ENCODE results near the gene PIGU.
"Not testable (repeated sequence)": the region's sequence is repeated elsewhere in the genome, so short reads cannot be mapped to it uniquely, and the experiment has no call there.

The PIGU gene

GRCh38 chr20:34621036-34621343 lies 55.9 kb downstream of the PIGU start:
- DNase-seq, result no peak

- DNase-seq, result no peak
These were observed 58.2 kb downstream of the PIGU start for GRCh38 chr20:34618676-34619075.

GRCh38 chr20:34616913-34617312 lies 60.0 kb downstream of the PIGU start:
- DNase-seq, result not testable (repeated sequence)

GRCh38 chr20:34615477-34615876 lies 61.4 kb downstream of the PIGU start:
- DNase-seq, result no peak

- not testable (repeated sequence) for DNase-seq
These were observed 64.9 kb downstream of the PIGU start for GRCh38 chr20:34611976-34612375.

- DNase-seq, result no peak
These were observed 69.8 kb downstream of the PIGU start for GRCh38 chr20:34607066-34607465.

GRCh38 chr20:34604980-34605788 lies 71.7 kb downstream of the PIGU start:
- DNase-seq, result peak; percentile 71

- DNase-seq, result no peak
These were observed 75.8 kb downstream of the PIGU start for GRCh38 chr20:34600892-34601653.

- DNase-seq, result no peak
These were observed 81.3 kb downstream of the PIGU start for GRCh38 chr20:34595377-34596184.

GRCh38 chr20:34586488-34587163 lies 90.3 kb downstream of the PIGU start:
- DNase-seq, result no peak

- DNase-seq, result no peak
These were observed 91.9 kb downstream of the PIGU start for GRCh38 chr20:34585019-34585418.

GRCh38 chr20:34583544-34583943 lies 93.3 kb downstream of the PIGU start:
- DNase-seq, result no peak

- no peak for DNase-seq
These were observed 94.0 kb downstream of the PIGU start for GRCh38 chr20:34582911-34583310.

- DNase-seq, result no peak
These were observed 94.7 kb downstream of the PIGU start for GRCh38 chr20:34582221-34582620.

GRCh38 chr20:34581341-34582184 lies 95.3 kb downstream of the PIGU start:
- DNase-seq, result no peak

GRCh38 chr20:34579979-34580940 lies 96.6 kb downstream of the PIGU start:
- no peak for DNase-seq

- peak; percentile 19 for DNase-seq
These were observed 97.5 kb downstream of the PIGU start for GRCh38 chr20:34579191-34579978.

GRCh38 chr20:34578521-34578920 lies 98.4 kb downstream of the PIGU start:
- DNase-seq, result no peak

- no peak for DNase-seq
These were observed 98.9 kb downstream of the PIGU start for GRCh38 chr20:34578025-34578424.

GRCh38 chr20:34577061-34577460 lies 99.8 kb downstream of the PIGU start:
- DNase-seq, result no peak

Measured in NCI-H1694 treated with DMSO at 0.1 percent for 48 hours (cell line).